Measurements from ENCODE around the gene SPINT3.
A peak's percentile ranks its signal among the peaks of the same experiment; 100 is the strongest.
"Not testable (repeated sequence)": the region's sequence is repeated elsewhere in the genome, so short reads cannot be mapped to it uniquely, and the experiment has no call there.

Gene SPINT3

GRCh38 chr20:45489083-45489531, 26.3 kb downstream of the SPINT3 start:
- Histone ChIP-seq H3K4me3 (replicated peaks; ENCODE audit: low read depth, low read length) (no peak overlapping the region), H3K27me3 (replicated peaks; ENCODE audit: control insufficient read depth, insufficient read depth, low read length) (no peaks in the 10 kb centered on the region; the same call in none of the 2 replicates), H3K36me3 (ENCODE audit: control insufficient read depth, insufficient read depth, low read length) (no peaks in the 10 kb centered on the region)
- TF ChIP-seq CTCF (IDR thresholded peaks at IDR 0.05; ENCODE audit: insufficient read depth, low read length, poor library complexity, severe bottlenecking): no peak
- DNase-seq (ENCODE audit: extremely low read depth, insufficient read length): no peak

GRCh38 chr20:45487231-45487635, 28.2 kb downstream of the SPINT3 start:
- peak; percentile 18 for TF ChIP-seq CTCF (IDR thresholded peaks at IDR 0.05; ENCODE audit: insufficient read depth, low read length, poor library complexity, severe bottlenecking)
- DNase-seq (ENCODE audit: extremely low read depth, insufficient read length): no peak
- Histone ChIP-seq H3K36me3 (ENCODE audit: control insufficient read depth, insufficient read depth, low read length) (no peaks in the 10 kb centered on the region), H3K4me3 (replicated peaks; ENCODE audit: low read depth, low read length) (no peak overlapping the region), H3K27me3 (replicated peaks; ENCODE audit: control insufficient read depth, insufficient read depth, low read length) (no peaks in the 10 kb centered on the region; the same call in none of the 2 replicates)

GRCh38 chr20:45485388-45485787, 30.0 kb downstream of the SPINT3 start:
- TF ChIP-seq CTCF (IDR thresholded peaks at IDR 0.05; ENCODE audit: insufficient read depth, low read length, poor library complexity, severe bottlenecking): no peak
- no peaks in the 10 kb centered on the region for H3K36me3 ChIP-seq (ENCODE audit: control insufficient read depth, insufficient read depth, low read length)
- H3K27me3 ChIP-seq (replicated peaks; ENCODE audit: control insufficient read depth, insufficient read depth, low read length): no peaks in the 10 kb centered on the region; the same call in none of the 2 replicates
- no peak overlapping the region for H3K4me3 ChIP-seq (replicated peaks; ENCODE audit: low read depth, low read length)
- no peak for DNase-seq (ENCODE audit: extremely low read depth, insufficient read length)

- no peak for DNase-seq (ENCODE audit: extremely low read depth, insufficient read length)
- no peaks in the 10 kb centered on the region; the same call in none of the 2 replicates for H3K27me3 ChIP-seq (replicated peaks; ENCODE audit: control insufficient read depth, insufficient read depth, low read length)
- H3K4me3 ChIP-seq (replicated peaks; ENCODE audit: low read depth, low read length): no peak overlapping the region
- TF ChIP-seq CTCF (IDR thresholded peaks at IDR 0.05; ENCODE audit: insufficient read depth, low read length, poor library complexity, severe bottlenecking): no peak
- no peaks in the 10 kb centered on the region for H3K36me3 ChIP-seq (ENCODE audit: control insufficient read depth, insufficient read depth, low read length)
Observed at GRCh38 chr20:45484676-45485075, 30.7 kb downstream of the SPINT3 start.

- DNase-seq (ENCODE audit: extremely low read depth, insufficient read length): no peak
- H3K36me3 ChIP-seq (ENCODE audit: control insufficient read depth, insufficient read depth, low read length): no peaks in the 10 kb centered on the region
- no peak for TF ChIP-seq CTCF (IDR thresholded peaks at IDR 0.05; ENCODE audit: insufficient read depth, low read length, poor library complexity, severe bottlenecking)
- no peak overlapping the region for H3K4me3 ChIP-seq (replicated peaks; ENCODE audit: low read depth, low read length)
- H3K27me3 ChIP-seq (replicated peaks; ENCODE audit: control insufficient read depth, insufficient read depth, low read length): no peaks in the 10 kb centered on the region; the same call in none of the 2 replicates
Observed at GRCh38 chr20:45479822-45480221, 35.6 kb downstream of the SPINT3 start.

GRCh38 chr20:45477530-45478148, 37.8 kb downstream of the SPINT3 start:
- not testable (repeated sequence) for H3K27me3 ChIP-seq (replicated peaks; ENCODE audit: control insufficient read depth, insufficient read depth, low read length); H3K36me3 ChIP-seq (ENCODE audit: control insufficient read depth, insufficient read depth, low read length); DNase-seq (ENCODE audit: extremely low read depth, insufficient read length); H3K4me3 ChIP-seq (replicated peaks; ENCODE audit: low read depth, low read length)

- H3K4me3 ChIP-seq (replicated peaks; ENCODE audit: low read depth, low read length); H3K27me3 ChIP-seq (replicated peaks; ENCODE audit: control insufficient read depth, insufficient read depth, low read length); H3K36me3 ChIP-seq (ENCODE audit: control insufficient read depth, insufficient read depth, low read length); DNase-seq (ENCODE audit: extremely low read depth, insufficient read length): not testable (repeated sequence)
Observed at GRCh38 chr20:45472286-45472685, 43.1 kb downstream of the SPINT3 start.

Measured in GM06990 (cell line).